Gastroesophageal sphincter (tissue), 3 donors: ENCODE data around the gene CPLX4.

Experiments used
- EP300 ChIP-seq: sonication (generic); formaldehyde crosslinking; IDR thresholded peaks from one replicate; pipeline ENCODE4 v1.6.1; 2017; ENCODE audit warnings: antibody characterized with exemption, mild to moderate bottlenecking
- POLR2A ChIP-seq, 2 donors: fragments of 450-650 bp; IDR thresholded peaks; one replicate each; pipeline ENCODE4 v1.6.1; 2017; ENCODE audit warnings: antibody characterized with exemption in 2 of 2, mild to moderate bottlenecking in 2 of 2, moderate library complexity in 1 of 2
- POLR2AphosphoS5 ChIP-seq: sonication (generic); formaldehyde crosslinking; IDR thresholded peaks from one replicate; pipeline ENCODE4 v1.6.1; 2017; ENCODE audit warnings: antibody characterized with exemption
- TF ChIP-seq, protein P1 (sequence below), 4 experiments: fragments of 200-600 bp in 2 of 4; fragments of 450-650 bp in 2 of 4; sonication (generic) in 1 of 4; IDR thresholded peaks; one replicate each; pipeline ENCODE4 v1.5.1; 2017 to 2019; ENCODE audit warnings: antibody characterized with exemption in 4 of 4, mild to moderate bottlenecking in 2 of 4, moderate library complexity in 2 of 4

DNA sequence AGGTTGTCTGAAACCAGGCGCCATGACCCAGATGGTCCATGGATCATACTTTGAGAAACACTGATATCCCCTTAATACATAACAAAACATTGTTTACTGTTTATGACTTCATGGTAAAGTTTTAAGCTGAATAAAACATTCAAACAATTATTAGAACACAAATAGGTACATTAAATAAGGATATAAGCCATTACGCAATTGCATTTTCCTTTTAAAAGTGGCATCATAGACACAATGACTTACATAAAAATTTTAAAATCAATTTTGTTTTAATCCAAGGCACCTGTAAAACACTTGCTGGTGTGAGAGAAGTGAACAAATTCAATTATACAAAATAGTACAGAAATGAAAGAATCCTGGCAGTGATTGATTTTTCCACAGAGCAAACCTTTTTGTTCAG lies 10.2 kb upstream of the CPLX4 start:
- TF ChIP-seq, protein P1, sequence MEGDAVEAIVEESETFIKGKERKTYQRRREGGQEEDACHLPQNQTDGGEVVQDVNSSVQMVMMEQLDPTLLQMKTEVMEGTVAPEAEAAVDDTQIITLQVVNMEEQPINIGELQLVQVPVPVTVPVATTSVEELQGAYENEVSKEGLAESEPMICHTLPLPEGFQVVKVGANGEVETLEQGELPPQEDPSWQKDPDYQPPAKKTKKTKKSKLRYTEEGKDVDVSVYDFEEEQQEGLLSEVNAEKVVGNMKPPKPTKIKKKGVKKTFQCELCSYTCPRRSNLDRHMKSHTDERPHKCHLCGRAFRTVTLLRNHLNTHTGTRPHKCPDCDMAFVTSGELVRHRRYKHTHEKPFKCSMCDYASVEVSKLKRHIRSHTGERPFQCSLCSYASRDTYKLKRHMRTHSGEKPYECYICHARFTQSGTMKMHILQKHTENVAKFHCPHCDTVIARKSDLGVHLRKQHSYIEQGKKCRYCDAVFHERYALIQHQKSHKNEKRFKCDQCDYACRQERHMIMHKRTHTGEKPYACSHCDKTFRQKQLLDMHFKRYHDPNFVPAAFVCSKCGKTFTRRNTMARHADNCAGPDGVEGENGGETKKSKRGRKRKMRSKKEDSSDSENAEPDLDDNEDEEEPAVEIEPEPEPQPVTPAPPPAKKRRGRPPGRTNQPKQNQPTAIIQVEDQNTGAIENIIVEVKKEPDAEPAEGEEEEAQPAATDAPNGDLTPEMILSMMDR (IDR thresholded peaks at IDR 0.05): no peak
- TF ChIP-seq POLR2A (IDR thresholded peaks at IDR 0.05) (no peak), POLR2AphosphoS5 (no peak), EP300 (no peak)
